Omental fat pad (tissue), 4 donors: ENCODE results near the gene SH3GLB2. TPM values are rescaled to one million over a fixed set of nuclear protein-coding genes. Genes with fewer than 3 reads are reported as not detected.
"Not testable (repeated sequence)": the region's sequence is repeated elsewhere in the genome, so short reads cannot be mapped to it uniquely, and the experiment has no call there.

Experiments
- ATAC-seq: fragments of 150-250 bp; one replicate; pipeline ENCODE4 v1.9.1; 2016; ENCODE audit warnings: mild to moderate bottlenecking, moderate library complexity; ENCODE audit not compliant: low FRiP score
- DNase-seq: peaks from one replicate; pipeline ENCODE4 v3.0.0-alpha.2; 2019; ENCODE audit warnings: low spot score
- total RNA-seq, 4 donors: library from RNA; depleted of rRNA; stranded (reverse); fragments of >200 nt; gene quantifications; one replicate each; pipeline ENCODE4 v1.1.0, GENCODE V29; 2016
- TF ChIP-seq, protein P1 (sequence below), 3 donors: fragments of 450-650 bp; IDR thresholded peaks; one replicate each; pipeline ENCODE4 v1.5.1; 2016 to 2017; ENCODE audit warnings: antibody characterized with exemption in 3 of 3, mild to moderate bottlenecking in 3 of 3, moderate library complexity in 2 of 3

The SH3GLB2 gene
- total RNA-seq, 4 donors from 2014 or later, result 55.5 to 75.5 (median 65.1) TPM

DNA sequence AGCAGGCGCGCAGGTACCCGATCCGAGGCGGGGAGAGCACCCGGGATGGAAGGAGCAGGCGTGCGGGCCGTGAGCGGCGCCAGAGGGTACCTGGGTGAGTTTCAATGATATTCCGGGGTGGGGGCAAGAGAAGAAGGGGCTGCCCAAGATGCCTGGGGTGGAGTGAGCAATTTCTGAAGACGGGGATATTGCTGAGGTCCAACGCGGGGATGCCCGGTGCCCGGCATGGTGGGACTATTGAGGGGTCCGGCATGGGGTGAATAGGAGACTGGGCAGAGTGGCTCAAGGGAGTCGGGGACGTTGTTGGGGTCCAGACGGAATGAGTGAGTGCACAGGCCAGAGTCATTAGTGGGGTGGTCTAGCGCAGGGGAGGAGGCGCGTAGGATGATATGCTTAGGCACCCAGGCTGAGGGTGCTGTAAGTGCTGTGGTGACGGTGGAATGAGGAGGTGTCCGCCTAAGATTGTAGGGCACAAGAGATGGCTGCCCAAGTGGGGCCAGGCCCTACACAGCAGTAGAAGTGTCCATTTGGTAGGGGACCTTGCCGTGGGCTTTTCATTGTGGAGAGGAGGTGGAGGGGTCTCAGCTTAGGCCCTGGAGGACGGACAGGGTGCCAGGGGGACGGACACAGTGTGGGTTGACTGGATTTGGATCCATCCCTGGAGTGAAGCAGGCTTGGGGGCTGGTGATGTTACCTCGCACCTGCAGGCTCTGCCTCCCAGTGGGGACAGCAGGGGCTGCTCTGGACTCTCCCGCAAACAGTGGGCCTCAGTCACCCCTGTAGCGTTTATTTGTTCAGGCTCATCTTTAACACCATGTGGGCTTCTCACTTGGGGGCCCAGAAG lies 9.0 kb upstream of the SH3GLB2 start:
- no peak for DNase-seq
- ATAC-seq, result peak; percentile 12
- TF ChIP-seq, protein P1, sequence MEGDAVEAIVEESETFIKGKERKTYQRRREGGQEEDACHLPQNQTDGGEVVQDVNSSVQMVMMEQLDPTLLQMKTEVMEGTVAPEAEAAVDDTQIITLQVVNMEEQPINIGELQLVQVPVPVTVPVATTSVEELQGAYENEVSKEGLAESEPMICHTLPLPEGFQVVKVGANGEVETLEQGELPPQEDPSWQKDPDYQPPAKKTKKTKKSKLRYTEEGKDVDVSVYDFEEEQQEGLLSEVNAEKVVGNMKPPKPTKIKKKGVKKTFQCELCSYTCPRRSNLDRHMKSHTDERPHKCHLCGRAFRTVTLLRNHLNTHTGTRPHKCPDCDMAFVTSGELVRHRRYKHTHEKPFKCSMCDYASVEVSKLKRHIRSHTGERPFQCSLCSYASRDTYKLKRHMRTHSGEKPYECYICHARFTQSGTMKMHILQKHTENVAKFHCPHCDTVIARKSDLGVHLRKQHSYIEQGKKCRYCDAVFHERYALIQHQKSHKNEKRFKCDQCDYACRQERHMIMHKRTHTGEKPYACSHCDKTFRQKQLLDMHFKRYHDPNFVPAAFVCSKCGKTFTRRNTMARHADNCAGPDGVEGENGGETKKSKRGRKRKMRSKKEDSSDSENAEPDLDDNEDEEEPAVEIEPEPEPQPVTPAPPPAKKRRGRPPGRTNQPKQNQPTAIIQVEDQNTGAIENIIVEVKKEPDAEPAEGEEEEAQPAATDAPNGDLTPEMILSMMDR (IDR thresholded peaks at IDR 0.05), result no peak

DNA sequence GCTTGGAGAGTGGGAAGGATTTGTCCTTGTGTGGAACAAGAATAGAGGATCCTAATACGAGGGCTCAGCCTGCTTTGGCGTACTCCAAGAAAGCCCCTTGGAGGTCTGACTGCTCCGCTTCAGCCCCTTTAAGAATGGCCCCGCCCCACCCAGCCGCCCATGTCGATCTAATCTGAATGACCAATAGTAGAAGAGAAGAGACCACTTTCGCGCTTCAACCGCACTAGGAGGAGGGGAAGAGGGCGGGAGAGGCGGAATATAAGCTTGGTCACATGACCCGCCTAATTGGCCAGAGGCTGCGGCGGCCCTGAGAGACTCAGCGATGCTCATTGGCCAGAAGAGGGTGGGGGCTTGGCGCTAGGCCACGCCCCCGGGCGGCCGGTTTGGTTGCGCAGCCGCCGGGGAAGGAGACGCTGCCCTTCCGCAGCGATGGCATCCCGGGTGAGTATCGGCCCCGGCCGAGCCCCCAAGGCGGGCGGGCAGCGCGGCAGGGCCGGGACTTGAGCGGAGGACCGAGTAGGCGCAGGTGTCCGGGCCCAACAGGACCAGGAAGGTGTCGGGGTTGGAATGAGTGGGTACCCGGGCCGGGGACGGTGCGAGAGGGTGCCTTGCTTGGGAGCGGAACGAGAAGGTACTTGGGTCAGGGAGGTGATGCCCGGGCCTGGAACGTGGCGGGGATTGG lies 8.3 kb upstream of the SH3GLB2 start, which contains the start of gene MIGA2:
Gene MIGA2, plus strand, starts transcription at position 386 of the 682 bp plus-strand sequence. CDS start 3,969 bp downstream, outside the sequence.
- DNase-seq, result peak; percentile 91
- TF ChIP-seq, protein P1 (IDR thresholded peaks at IDR 0.05), result no peak
- ATAC-seq, result peak; percentile 98

DNA sequence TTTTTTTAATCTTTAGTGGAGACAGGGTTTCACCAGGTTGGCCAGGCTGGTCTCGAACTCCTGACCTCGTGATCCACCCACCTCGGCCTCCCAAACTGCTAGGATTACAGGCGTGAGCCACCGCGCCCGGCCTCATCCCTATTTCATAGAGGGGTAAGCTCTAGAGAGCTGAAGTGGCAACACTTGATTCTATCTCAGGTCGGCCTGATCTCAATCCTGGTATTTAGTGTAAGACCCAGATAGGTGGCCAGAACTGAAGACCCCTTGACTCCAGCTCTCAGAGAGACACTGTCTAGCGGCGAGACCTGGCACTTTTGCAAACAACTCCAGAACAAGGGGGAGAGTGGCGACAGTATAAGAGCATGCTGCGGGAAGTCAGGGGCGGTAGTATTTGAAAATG lies 7.7 kb upstream of the SH3GLB2 start:
- peak; percentile 20 for ATAC-seq
- DNase-seq, result not testable (repeated sequence)

DNA sequence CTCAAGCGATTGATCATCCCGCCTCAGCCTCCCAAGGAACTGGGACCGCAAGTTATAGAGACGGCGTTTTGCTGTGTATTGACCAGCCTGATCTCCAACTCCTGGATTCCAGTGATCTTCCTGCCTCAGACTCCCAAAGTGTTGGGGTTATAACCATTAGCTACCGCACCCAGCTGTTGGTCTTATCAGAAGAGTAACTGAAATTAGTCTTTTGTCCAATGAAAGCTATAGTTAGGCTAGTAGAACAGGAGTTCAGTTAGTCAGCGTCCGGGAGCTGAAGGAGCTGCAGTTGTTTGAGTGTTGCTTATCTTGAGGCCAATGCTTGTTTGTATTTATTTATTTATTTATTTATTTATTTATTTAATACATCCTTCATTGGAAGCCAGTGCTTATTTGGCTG lies 5.1 kb upstream of the SH3GLB2 start:
- DNase-seq (no peak), ATAC-seq (no peak)
- TF ChIP-seq, protein P1 (IDR thresholded peaks at IDR 0.05), result no peak

DNA sequence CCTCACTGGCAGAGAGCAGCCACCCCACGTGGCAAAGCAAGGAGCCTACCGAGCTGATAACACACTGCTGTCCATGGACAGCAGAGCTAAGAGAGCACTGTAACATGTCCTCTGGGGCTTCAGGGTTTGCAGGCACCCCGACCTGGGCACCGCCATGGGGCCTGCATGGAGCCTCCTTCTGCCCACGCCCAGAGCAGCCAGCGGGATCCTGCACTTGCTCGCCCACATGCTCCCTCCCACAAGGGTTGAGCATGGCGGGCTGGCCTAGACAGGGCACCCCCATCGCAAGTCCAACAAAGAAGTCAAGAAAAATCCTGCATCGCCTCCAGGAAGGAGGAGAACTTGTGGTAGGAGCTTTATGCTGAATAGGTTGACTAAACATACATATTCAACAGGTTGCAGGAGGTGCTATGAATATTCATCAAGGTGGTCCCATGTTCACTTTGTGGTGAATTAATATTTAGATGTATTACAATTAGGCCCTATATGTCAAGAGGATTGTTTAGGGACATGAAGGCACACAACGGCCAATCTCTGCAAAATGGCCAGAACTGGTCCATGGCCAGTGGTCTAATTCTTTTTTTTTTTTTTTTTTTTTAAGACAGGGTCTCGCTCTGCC lies 4.5 kb upstream of the SH3GLB2 start:
- DNase-seq (no peak), ATAC-seq (no peak)
- TF ChIP-seq, protein P1 (IDR thresholded peaks at IDR 0.05), result no peak

DNA sequence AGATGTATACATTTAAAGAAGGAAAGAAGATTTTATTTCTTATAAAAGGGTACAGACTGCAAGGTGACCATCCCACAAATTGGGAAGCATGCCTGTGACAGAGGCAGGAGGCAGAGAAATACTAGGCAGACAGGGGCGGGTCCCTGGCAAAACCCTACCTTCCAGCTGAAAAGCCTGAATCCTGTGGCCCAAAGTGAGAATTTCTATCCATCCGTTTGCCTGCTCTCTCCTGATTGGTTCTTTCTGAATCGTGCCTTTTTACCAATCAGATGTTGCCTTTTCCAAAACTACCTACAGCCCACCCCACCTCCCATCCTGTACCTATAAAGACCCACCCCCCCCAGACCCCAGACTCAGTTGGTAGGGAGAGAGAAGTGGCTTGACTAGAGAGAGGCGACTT lies 3.4 kb upstream of the SH3GLB2 start:
- no peak for DNase-seq
- TF ChIP-seq, protein P1 (IDR thresholded peaks at IDR 0.05), result no peak
- no peak for ATAC-seq

DNA sequence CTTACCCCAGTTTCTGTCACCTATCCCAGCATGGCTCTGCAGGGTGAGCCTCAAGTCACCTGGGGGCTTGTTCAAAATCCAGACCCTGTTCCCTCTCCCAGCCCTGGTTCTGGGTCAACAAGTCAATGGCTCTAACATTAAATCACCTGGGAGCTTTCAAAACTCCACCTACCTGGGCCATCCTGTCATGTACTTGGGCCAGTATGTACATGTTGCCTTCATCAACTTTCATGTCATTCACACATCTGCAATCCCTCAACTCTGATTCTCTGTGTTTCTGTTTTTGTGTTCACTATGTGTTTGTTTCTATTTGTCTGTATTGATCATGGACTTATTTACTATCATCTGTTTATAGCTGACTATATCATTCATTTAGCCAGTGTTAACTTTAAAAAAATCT lies 2.1 kb upstream of the SH3GLB2 start:
- ATAC-seq, result no peak
- no peak for DNase-seq
- TF ChIP-seq, protein P1 (IDR thresholded peaks at IDR 0.05), result no peak
